ENCODE measurements around the gene NACAD. TPM values are rescaled to one million over a fixed set of nuclear protein-coding genes. Genes with fewer than 3 reads are reported as not detected.

The NACAD gene
- total RNA-seq, 4 donors from 2014 or later: 1.5 to 13.6 (median 5.0) TPM; not detected in 1

GRCh38 chr7:45101748-45102147 is 13.0 kb upstream of the NACAD start:
- Histone ChIP-seq H3K9me3 (no peaks in the 10 kb centered on the region), H3K36me3 (peaks cover 4 to 85% (median 4%) of the 10 kb centered on the region in 3 donors), H3K4me3 (no peak overlapping the region), H3K4me1 (no peaks in the 10 kb centered on the region), H3K27ac (no peak overlapping the region), H3K27me3 (no peaks in the 10 kb centered on the region)
- TF ChIP-seq POLR2A (IDR thresholded peaks at IDR 0.05) (no peak), CTCF (IDR thresholded peaks at IDR 0.05) (no peak)
- DNase-seq: no peak

GRCh38 chr7:45100761-45101480 is 12.2 kb upstream of the NACAD start:
- Histone ChIP-seq H3K9me3 (no peaks in the 10 kb centered on the region), H3K4me1 (no peaks in the 10 kb centered on the region), H3K27ac (no peak overlapping the region), H3K4me3 (no peak overlapping the region), H3K36me3 (peaks cover 4 to 76% (median 4%) of the 10 kb centered on the region in 3 donors), H3K27me3 (no peaks in the 10 kb centered on the region)
- DNase-seq: no peak
- TF ChIP-seq CTCF (IDR thresholded peaks at IDR 0.05): no peak

GRCh38 chr7:45099891-45100760 is 11.4 kb upstream of the NACAD start:
- no peak overlapping the region for H3K4me3 ChIP-seq
- H3K36me3 ChIP-seq: peaks cover 0 to 68% (median 4%) of the 10 kb centered on the region in 3 donors
- TF ChIP-seq CTCF (IDR thresholded peaks at IDR 0.05) (no peak), POLR2A (IDR thresholded peaks at IDR 0.05) (no peak)
- H3K4me1 ChIP-seq: no peaks in the 10 kb centered on the region
- H3K27ac ChIP-seq: no peak overlapping the region
- DNase-seq: no peak
- H3K27me3 ChIP-seq: no peaks in the 10 kb centered on the region
- H3K9me3 ChIP-seq: no peaks in the 10 kb centered on the region

- Histone ChIP-seq H3K9me3 (no peaks in the 10 kb centered on the region), H3K27ac (no peak overlapping the region), H3K4me3 (no peak overlapping the region), H3K4me1 (no peaks in the 10 kb centered on the region), H3K27me3 (no peaks in the 10 kb centered on the region), H3K36me3 (peaks cover 0 to 59% (median 4%) of the 10 kb centered on the region in 3 donors)
- TF ChIP-seq POLR2A (IDR thresholded peaks at IDR 0.05) (no peak), CTCF (IDR thresholded peaks at IDR 0.05) (no peak)
- DNase-seq: no peak
Measured at GRCh38 chr7:45098983-45099839, 10.4 kb upstream of the NACAD start.

- TF ChIP-seq POLR2A (IDR thresholded peaks at IDR 0.05): no peak
- no peak for TF ChIP-seq CTCF (IDR thresholded peaks at IDR 0.05)
- peaks cover 0 to 11% (median 3%) of the 10 kb centered on the region in 4 donors for H3K4me1 ChIP-seq
- no peaks in the 10 kb centered on the region for H3K36me3 ChIP-seq
- no peak overlapping the region for H3K27ac ChIP-seq
- no peaks in the 10 kb centered on the region for H3K27me3 ChIP-seq
- no peaks in the 10 kb centered on the region for H3K9me3 ChIP-seq
- no peak overlapping the region for H3K4me3 ChIP-seq
- DNase-seq: no peak
Measured at GRCh38 chr7:45092931-45093235, 4.1 kb upstream of the NACAD start.

All from Peyer's patch (tissue), 4 donors.